Activated CD4-positive, alpha-beta memory T cell treated with anti-CD3 and anti-CD28 coated beads for 36 hours (primary cell): ENCODE results near the gene HIPK2. TPM values are rescaled to one million over a fixed set of nuclear protein-coding genes. Genes with fewer than 3 reads are reported as not detected.

Source experiments
- CTCF ChIA-PET: fragments of 350-600 bp; sonication (Branson Sonifier 250); formaldehyde crosslinking; loops from one replicate; lab custom pipeline; 2021; ENCODE audit warnings: antibody characterized with exemption, inconsistent platforms; lab: Charles Lee
- POLR2A ChIA-PET: fragments of 350-600 bp; sonication (Branson Sonifier 250); formaldehyde crosslinking; loops from one replicate; lab custom pipeline; 2021; ENCODE audit warnings: antibody characterized with exemption; lab: Charles Lee
- DNase-seq: peaks from one replicate; pipeline ENCODE4 v3.0.0-alpha.2; 2020
- H3K27ac Mint-ChIP-seq: one replicate; pipeline ENCODE4 v1.8.0; 2021; ENCODE audit warnings: mixed read lengths
- H3K27me3 Mint-ChIP-seq: one replicate; pipeline ENCODE4 v1.8.0; 2021; ENCODE audit warnings: mixed read lengths
- H3K36me3 Mint-ChIP-seq: one replicate; pipeline ENCODE4 v1.8.0; 2021; ENCODE audit warnings: mixed read lengths
- H3K4me1 Mint-ChIP-seq: one replicate; pipeline ENCODE4 v1.8.0; 2021; ENCODE audit warnings: low read depth, mixed read lengths
- H3K4me3 Mint-ChIP-seq: one replicate; pipeline ENCODE4 v1.8.0; 2021; ENCODE audit warnings: mild to moderate bottlenecking, mixed read lengths
- H3K9me3 Mint-ChIP-seq: one replicate; pipeline ENCODE4 v1.8.0; 2021; ENCODE audit warnings: mixed read lengths
- intact Hi-C: fragments of 100-400 bp; cut with micrococcal nuclease; formaldehyde crosslinking; loops from one replicate; pipeline ENCODE4 v1.15.1; 2023
- total RNA-seq, 2 experiments: library from RNA; stranded (reverse); gene quantifications; one replicate each; pipeline ENCODE4 v1.2.3, GENCODE V29; 2021

HIPK2 gene
- total RNA-seq, 2 experiments from 2014 or later, result 18.9 to 19.1 TPM

DNA sequence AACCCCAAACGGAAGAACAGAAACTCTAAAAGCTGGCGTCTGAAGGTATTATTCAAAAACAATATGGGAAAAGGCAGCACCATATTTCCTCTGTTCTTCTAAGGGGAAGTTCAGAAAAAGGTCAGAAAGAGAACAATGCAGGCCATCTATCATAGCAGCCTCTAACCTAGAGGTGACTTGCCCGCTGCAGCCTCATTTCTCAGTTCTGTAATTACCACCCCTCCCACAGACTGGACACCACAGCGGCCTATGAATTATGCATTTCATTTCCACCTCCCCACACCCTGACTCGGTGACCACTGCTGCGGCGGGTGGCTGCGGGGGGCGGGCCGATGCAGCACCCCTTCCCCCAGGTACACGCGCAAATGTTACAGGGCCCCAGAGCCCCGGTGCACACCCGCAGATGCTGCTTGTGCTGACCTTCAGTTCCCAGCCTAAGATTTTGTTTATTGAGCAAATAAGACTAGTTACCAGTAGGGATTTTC lies 128.8 kb downstream of the HIPK2 start:
- Mint-ChIP-seq H3K27ac (peak overlapping the region; percentile 30), H3K9me3 (no peaks in the 10 kb centered on the region), H3K27me3 (no peaks in the 10 kb centered on the region), H3K36me3 (no peaks in the 10 kb centered on the region), H3K4me1 (peaks cover 49% of the 10 kb centered on the region), H3K4me3 (peak overlapping the region; percentile 46)
- CTCF ChIA-PET, result interaction anchor here (1.3 to 5.2 kb wide), 4 partner anchors 25 to 353 kb away, joined by 4 to 200 read pairs (median 18); partner anchors contain the start of gene HIPK2
- POLR2A ChIA-PET, result interaction anchor here (1.0 to 2.1 kb wide), 3 partner anchors 13 to 126 kb away, joined by 3 to 10 read pairs (median 3); no protein-coding TSS in a partner anchor
- peak; percentile 79 for DNase-seq
- intact Hi-C loops, result loop anchor here (1.0 to 5.0 kb wide), 3 partner anchors 24 to 268 kb away; no protein-coding TSS in a partner anchor

GRCh38 chr7:139648391-139648861 lies 129.4 kb downstream of the HIPK2 start:
- H3K4me3 Mint-ChIP-seq, result peak overlapping the region; percentile 46
- intact Hi-C loops, result loop anchor here (2.0 to 5.0 kb wide), 2 partner anchors 24 to 269 kb away; no protein-coding TSS in a partner anchor
- H3K4me1 Mint-ChIP-seq, result peaks cover 49% of the 10 kb centered on the region
- no peaks in the 10 kb centered on the region for H3K36me3 Mint-ChIP-seq
- no peaks in the 10 kb centered on the region for H3K9me3 Mint-ChIP-seq
- DNase-seq, result no peak
- ChIA-PET CTCF (interaction anchor here (1.2 to 5.2 kb wide), 8 partner anchors 26 to 354 kb away, joined by 4 to 200 read pairs (median 8); partner anchors contain the start of gene HIPK2), POLR2A (interaction anchor here (1.0 to 2.1 kb wide), 4 partner anchors 13 to 127 kb away, joined by 3 to 10 read pairs (median 5); no protein-coding TSS in a partner anchor)
- H3K27me3 Mint-ChIP-seq, result no peaks in the 10 kb centered on the region
- peak overlapping the region; percentile 30 for H3K27ac Mint-ChIP-seq

DNA sequence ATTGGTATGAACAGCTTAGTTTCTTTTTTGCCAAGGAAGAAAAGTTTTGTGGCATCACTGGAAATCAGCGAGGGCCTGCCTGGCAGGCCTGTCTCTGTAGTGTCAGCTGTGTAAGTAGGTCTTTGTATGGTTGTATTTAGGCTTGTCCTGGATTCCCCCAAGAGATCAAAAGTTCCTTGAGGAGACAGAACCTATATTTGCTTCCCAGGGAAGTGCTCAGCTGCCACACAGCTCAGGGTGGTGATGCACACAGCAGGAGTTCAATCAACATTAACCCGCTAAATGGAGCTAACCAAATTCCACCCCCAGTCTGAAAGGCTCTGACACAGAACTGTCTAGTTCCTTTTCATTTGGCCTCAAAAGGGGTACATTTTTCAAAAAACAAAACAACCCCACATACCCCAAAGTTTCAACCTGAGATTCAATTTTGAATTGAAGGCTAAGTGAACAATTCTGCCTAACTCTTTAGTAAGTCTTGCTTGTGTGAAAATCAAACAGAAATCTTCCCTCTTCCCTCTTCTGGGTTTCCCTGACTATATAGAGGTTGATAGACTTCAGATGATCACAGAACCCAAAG lies 129.9 kb downstream of the HIPK2 start:
- intact Hi-C loops, result loop anchor here (2.0 to 5.0 kb wide), 2 partner anchors 25 to 269 kb away; no protein-coding TSS in a partner anchor
- ChIA-PET POLR2A (interaction anchor here (0.7 to 2.1 kb wide), 5 partner anchors 12 to 269 kb away, joined by 3 to 10 read pairs (median 3); no protein-coding TSS in a partner anchor), CTCF (interaction anchor here (0.9 to 5.2 kb wide), 22 partner anchors 14 to 354 kb away, joined by 3 to 200 read pairs (median 8); partner anchors contain the start of gene HIPK2)
- Mint-ChIP-seq H3K27ac (peak overlapping the region; percentile 30), H3K9me3 (no peaks in the 10 kb centered on the region), H3K27me3 (no peaks in the 10 kb centered on the region), H3K4me3 (peak overlapping the region; percentile 46), H3K36me3 (no peaks in the 10 kb centered on the region), H3K4me1 (peaks cover 49% of the 10 kb centered on the region)
- DNase-seq, result no peak

- Mint-ChIP-seq H3K36me3 (no peaks in the 10 kb centered on the region), H3K4me1 (peaks cover 49% of the 10 kb centered on the region), H3K27ac (no peak overlapping the region), H3K9me3 (no peaks in the 10 kb centered on the region), H3K27me3 (no peaks in the 10 kb centered on the region), H3K4me3 (no peak overlapping the region)
- CTCF ChIA-PET, result interaction anchor here (0.6 to 5.2 kb wide), 31 partner anchors 11 to 355 kb away, joined by 3 to 200 read pairs (median 6); partner anchors contain the start of gene HIPK2
- POLR2A ChIA-PET, result interaction anchor here (0.7 to 2.1 kb wide), 3 partner anchors 26 to 270 kb away, joined by 3 to 10 read pairs (median 7); no protein-coding TSS in a partner anchor
- peak; percentile 33 for DNase-seq
- intact Hi-C loops, result loop anchor here (5.0 kb wide), 1 partner anchor 270 kb away; no protein-coding TSS in a partner anchor
Measured at GRCh38 chr7:139647085-139647484, 130.7 kb downstream of the HIPK2 start.

DNA sequence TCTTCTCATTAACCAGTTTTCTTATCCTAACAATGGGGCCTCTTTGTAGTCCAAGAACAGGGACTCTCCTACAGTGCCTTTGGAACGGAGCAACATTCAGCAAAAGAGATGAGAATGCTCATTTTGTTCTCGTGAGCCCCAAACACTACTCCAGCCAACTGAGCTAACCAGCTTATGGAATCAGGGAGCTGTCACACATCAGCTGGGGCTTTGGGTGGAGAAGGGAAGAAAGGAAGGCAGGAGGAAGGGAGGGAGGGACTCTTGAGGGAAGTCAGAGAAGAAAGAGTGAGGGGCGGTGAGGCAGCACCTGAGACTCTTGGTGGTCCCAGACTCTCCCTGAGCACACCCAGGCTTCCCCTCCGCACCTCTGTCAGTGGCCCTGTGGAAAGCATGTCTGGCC lies 131.2 kb downstream of the HIPK2 start:
- Mint-ChIP-seq H3K27ac (no peak overlapping the region), H3K4me3 (no peak overlapping the region), H3K36me3 (no peaks in the 10 kb centered on the region), H3K9me3 (no peaks in the 10 kb centered on the region), H3K4me1 (peaks cover 49% of the 10 kb centered on the region), H3K27me3 (no peaks in the 10 kb centered on the region)
- ChIA-PET POLR2A (interaction anchor here (2.1 kb wide), 1 partner anchor 34 kb away, joined by 7 read pairs; no protein-coding TSS in a partner anchor), CTCF (interaction anchor here (0.6 to 5.2 kb wide), 41 partner anchors 7 to 372 kb away, joined by 3 to 200 read pairs (median 6); partner anchors contain the start of gene HIPK2)
- intact Hi-C loops, result loop anchor here (1.0 to 5.0 kb wide), 4 partner anchors 130 to 358 kb away; no protein-coding TSS in a partner anchor
- DNase-seq, result no peak

GRCh38 chr7:139645572-139646523 lies 131.9 kb downstream of the HIPK2 start:
- Mint-ChIP-seq H3K36me3 (no peaks in the 10 kb centered on the region), H3K27ac (no peak overlapping the region), H3K27me3 (no peaks in the 10 kb centered on the region), H3K4me3 (no peak overlapping the region), H3K4me1 (peaks cover 49% of the 10 kb centered on the region), H3K9me3 (no peaks in the 10 kb centered on the region)
- POLR2A ChIA-PET, result no interaction called here
- intact Hi-C loops, result loop anchor here (1.0 to 5.0 kb wide), 4 partner anchors 130 to 358 kb away; no protein-coding TSS in a partner anchor
- peak; percentile 87 for DNase-seq
- CTCF ChIA-PET, result interaction anchor here (0.6 to 5.2 kb wide), 68 partner anchors 8 to 655 kb away, joined by 3 to 200 read pairs (median 5); partner anchors contain the start of gene HIPK2

- Mint-ChIP-seq H3K27me3 (no peaks in the 10 kb centered on the region), H3K36me3 (no peaks in the 10 kb centered on the region), H3K4me1 (peaks cover 36% of the 10 kb centered on the region), H3K27ac (no peak overlapping the region), H3K4me3 (no peak overlapping the region), H3K9me3 (no peaks in the 10 kb centered on the region)
- intact Hi-C loops, result no loop called here
- ChIA-PET POLR2A (no interaction called here), CTCF (interaction anchor here (0.9 to 5.2 kb wide), 8 partner anchors 8 to 358 kb away, joined by 3 to 200 read pairs (median 24); no protein-coding TSS in a partner anchor)
- DNase-seq, result no peak
Measured at GRCh38 chr7:139643951-139644585, 133.7 kb downstream of the HIPK2 start.

DNA sequence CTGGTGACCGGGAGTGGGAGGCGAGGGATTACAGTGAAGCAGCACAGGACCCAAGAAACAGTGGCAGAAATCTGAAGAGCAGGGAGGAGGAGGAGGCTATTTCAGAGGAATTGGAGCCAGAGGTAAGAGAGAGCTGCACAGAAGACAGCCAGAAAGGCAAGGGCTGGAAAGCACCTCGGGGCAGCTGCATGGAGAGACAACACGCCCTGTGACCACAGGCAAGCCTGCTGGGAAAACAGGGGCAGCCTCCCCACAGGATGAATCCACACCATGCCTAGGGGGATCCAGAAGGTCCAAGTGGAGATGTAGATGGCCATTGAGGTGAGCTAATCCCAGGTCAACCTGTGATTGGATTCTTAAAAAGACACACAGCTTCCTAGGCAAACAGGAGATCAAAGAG lies 135.5 kb downstream of the HIPK2 start:
- Mint-ChIP-seq H3K4me3 (no peak overlapping the region), H3K9me3 (no peaks in the 10 kb centered on the region), H3K36me3 (no peaks in the 10 kb centered on the region), H3K4me1 (peaks cover 20% of the 10 kb centered on the region), H3K27me3 (no peaks in the 10 kb centered on the region), H3K27ac (no peak overlapping the region)
- CTCF ChIA-PET, result interaction anchor here (0.5 to 2.0 kb wide), 5 partner anchors 21 to 364 kb away, joined by 3 to 9 read pairs (median 5); no protein-coding TSS in a partner anchor
- intact Hi-C loops, result no loop called here
- DNase-seq, result no peak
- POLR2A ChIA-PET, result no interaction called here

- no peaks in the 10 kb centered on the region for H3K9me3 Mint-ChIP-seq
- H3K4me1 Mint-ChIP-seq, result peaks cover 21% of the 10 kb centered on the region
- H3K36me3 Mint-ChIP-seq, result no peaks in the 10 kb centered on the region
- no peaks in the 10 kb centered on the region for H3K27me3 Mint-ChIP-seq
- DNase-seq, result no peak
- H3K4me3 Mint-ChIP-seq, result no peak overlapping the region
- intact Hi-C loops, result no loop called here
- POLR2A ChIA-PET, result no interaction called here
- CTCF ChIA-PET, result interaction anchor here (1.0 to 2.0 kb wide), 3 partner anchors 20 to 365 kb away, joined by 3 to 9 read pairs (median 5); no protein-coding TSS in a partner anchor
- H3K27ac Mint-ChIP-seq, result no peak overlapping the region
Measured at GRCh38 chr7:139641337-139641992, 136.3 kb downstream of the HIPK2 start.

- Mint-ChIP-seq H3K27ac (no peak overlapping the region), H3K4me1 (peaks cover 24% of the 10 kb centered on the region), H3K4me3 (no peak overlapping the region), H3K27me3 (no peaks in the 10 kb centered on the region), H3K36me3 (no peaks in the 10 kb centered on the region), H3K9me3 (no peaks in the 10 kb centered on the region)
- CTCF ChIA-PET, result interaction anchor here (0.6 kb wide), 1 partner anchor 146 kb away, joined by 8 read pairs; no protein-coding TSS in a partner anchor
- POLR2A ChIA-PET, result no interaction called here
- DNase-seq, result no peak
- intact Hi-C loops, result no loop called here
Measured at GRCh38 chr7:139640681-139641080, 137.1 kb downstream of the HIPK2 start.
